GM12875 (cell line): Measurements from ENCODE around the gene OR51B4.

Experiments used
- H3K4me3 ChIP-seq: one replicate; pipeline ENCODE4 v1.5.1; 2011; ENCODE audit warnings: low read depth, low read length, control low read depth
- TF ChIP-seq, protein P1 (sequence below): IDR thresholded peaks from 2 replicates; pipeline ENCODE4 v1.5.1; 2011; ENCODE audit warnings: low read depth, mild to moderate bottlenecking, control low read depth, inconsistent platforms, low read length, moderate library complexity, borderline replicate concordance; ENCODE audit not compliant: insufficient read depth

OR51B4 gene, protein sequence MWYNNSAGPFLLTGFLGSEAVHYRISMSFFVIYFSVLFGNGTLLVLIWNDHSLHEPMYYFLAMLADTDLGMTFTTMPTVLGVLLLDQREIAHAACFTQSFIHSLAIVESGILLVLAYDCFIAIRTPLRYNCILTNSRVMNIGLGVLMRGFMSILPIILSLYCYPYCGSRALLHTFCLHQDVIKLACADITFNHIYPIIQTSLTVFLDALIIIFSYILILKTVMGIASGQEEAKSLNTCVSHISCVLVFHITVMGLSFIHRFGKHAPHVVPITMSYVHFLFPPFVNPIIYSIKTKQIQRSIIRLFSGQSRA

DNA sequence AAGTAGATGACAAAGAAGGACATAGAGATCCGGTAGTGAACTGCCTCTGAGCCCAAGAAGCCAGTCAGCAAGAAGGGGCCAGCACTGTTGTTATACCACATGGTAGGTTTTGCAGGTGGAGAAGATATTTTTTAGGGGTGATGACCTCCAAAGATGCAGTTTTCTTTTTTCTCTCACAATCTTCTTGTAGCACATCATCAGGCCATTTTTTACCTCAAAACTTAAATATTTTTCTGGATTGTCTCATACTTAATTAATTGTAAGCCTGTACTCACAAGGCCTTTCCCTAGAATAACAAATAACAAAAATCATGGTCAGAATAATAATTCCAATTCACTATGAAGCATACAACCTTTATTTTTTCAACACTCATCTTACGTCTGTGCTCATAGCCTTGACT is at the start of gene OR51B4:
OR51B4 (minus strand) TSS at position 101 of the 400 bp plus-strand sequence; CDS start at position 101, 0 bp downstream.
- no peak within 1 kb of the TSS for H3K4me3 ChIP-seq
- TF ChIP-seq, protein P1, sequence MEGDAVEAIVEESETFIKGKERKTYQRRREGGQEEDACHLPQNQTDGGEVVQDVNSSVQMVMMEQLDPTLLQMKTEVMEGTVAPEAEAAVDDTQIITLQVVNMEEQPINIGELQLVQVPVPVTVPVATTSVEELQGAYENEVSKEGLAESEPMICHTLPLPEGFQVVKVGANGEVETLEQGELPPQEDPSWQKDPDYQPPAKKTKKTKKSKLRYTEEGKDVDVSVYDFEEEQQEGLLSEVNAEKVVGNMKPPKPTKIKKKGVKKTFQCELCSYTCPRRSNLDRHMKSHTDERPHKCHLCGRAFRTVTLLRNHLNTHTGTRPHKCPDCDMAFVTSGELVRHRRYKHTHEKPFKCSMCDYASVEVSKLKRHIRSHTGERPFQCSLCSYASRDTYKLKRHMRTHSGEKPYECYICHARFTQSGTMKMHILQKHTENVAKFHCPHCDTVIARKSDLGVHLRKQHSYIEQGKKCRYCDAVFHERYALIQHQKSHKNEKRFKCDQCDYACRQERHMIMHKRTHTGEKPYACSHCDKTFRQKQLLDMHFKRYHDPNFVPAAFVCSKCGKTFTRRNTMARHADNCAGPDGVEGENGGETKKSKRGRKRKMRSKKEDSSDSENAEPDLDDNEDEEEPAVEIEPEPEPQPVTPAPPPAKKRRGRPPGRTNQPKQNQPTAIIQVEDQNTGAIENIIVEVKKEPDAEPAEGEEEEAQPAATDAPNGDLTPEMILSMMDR, result no peak

DNA sequence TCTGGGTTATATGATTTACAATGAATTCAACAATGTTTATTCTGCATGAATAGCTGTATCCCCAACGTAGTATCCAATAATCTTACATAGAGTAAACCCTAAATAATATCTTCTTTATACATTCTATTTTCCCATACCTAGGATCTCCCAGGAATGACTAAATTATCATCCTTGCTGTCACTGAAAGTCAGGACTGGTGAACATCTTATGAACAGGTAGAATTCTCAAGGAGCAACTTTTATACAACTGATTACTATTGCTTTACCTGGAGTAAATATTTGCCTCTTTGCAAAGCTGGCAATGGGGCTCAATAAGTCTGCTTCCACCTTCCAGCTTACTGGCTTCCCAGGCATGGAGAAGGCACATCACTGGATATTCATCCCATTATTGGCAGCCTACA is 49.5 kb upstream of the OR51B4 start, which contains the start of gene OR51B6:
OR51B6 (plus strand) TSS at position 301 of the 400 bp plus-strand sequence; CDS start at position 301, 0 bp downstream.
- no peak within 1 kb of the TSS for H3K4me3 ChIP-seq
- TF ChIP-seq, protein P1, result no peak

DNA sequence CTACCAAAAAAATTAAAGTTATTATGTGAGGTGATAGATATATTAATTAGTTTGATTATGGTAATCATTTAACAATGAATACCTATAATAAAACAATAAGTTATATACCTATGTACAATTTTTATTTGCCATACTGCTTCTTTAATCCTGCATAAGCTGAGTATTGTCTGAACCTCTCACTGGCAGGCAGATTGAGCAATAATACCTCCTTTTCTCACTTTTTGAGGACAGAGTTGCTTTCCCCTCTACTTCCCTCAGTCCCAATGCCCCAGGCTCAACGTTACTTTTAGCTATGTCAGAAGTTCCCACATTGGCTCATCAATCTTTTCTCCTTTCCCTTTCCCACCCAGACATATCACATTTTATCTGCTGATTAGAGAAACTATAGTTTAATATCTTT is 47.8 kb upstream of the OR51B4 start:
- no peak overlapping the region for H3K4me3 ChIP-seq
- TF ChIP-seq, protein P1, result no peak

GRCh38 chr11:5348551-5349194 is 46.9 kb upstream of the OR51B4 start:
- H3K4me3 ChIP-seq, result no peak overlapping the region
- TF ChIP-seq, protein P1, result no peak

GRCh38 chr11:5345831-5346230 is 44.1 kb upstream of the OR51B4 start:
- no peak overlapping the region for H3K4me3 ChIP-seq
- TF ChIP-seq, protein P1, result no peak

DNA sequence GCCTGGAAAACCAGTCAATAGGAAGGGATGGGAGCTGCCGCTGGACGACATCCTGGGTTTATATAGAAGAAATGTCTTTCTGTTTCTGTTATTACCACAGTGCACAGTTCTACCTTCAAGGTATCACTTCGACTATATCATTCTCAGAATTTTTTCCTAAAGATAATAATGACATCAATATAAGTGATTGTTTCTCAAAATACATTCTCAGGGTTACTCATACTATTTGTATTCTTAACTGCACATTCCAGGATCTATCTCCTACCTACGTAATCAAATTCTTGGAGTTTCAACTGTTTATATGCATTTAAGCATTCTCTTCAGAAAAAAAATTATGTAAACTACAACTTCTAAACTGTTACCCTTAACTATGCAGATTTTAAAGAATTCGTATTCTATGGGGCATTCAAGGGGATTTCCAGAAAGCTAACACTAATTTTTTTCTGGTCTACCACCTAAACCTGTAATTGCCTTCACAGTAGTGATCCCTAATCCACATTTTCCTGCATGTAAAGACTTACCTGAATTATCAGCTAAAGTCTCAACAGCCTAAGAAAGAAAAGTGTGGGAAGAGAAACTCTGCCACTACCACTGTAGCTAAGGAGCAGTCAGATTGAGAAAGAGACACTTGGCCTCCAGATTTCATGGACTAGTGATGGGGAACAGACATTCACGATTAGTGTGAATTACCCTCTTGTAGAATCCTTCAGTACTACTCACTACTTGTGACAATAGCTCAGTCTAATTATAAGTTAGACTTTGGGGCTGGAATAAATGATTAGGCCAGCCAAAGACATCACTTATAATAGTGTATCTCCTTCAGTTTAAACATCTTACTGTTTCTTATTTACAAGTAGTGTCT is 42.0 kb upstream of the OR51B4 start, which contains the start of gene OR51B5:
OR51B5 (minus strand) TSS at position 51 of the 862 bp plus-strand sequence; CDS start at position 51, 0 bp downstream.
- TF ChIP-seq, protein P1, result no peak
- H3K4me3 ChIP-seq, result no peak within 1 kb of the TSS
